OCI-LY7 (cell line): ENCODE results near the gene KIFC3. TPM values are rescaled to one million over a fixed set of nuclear protein-coding genes. Genes with fewer than 3 reads are reported as not detected.

Source experiments
- BruUV-seq: library from RNA; stranded (reverse); fragments of 400-500 nt; replicated peaks from 2 replicates; lab custom pipeline; 2021; lab: Mats Ljungman, UMichigan
- CTCF ChIA-PET: fragments of 300-600 bp; sonication (Branson Sonifier 250); formaldehyde crosslinking; loops from one replicate; lab custom pipeline; 2022; ENCODE audit warnings: antibody characterized with exemption; ENCODE audit not compliant: unreplicated experiment; lab: Charles Lee
- POLR2A ChIA-PET: fragments of 300-600 bp; sonication (Branson Sonifier 250); formaldehyde crosslinking; loops from one replicate; lab custom pipeline; 2022; ENCODE audit warnings: antibody characterized with exemption; lab: Charles Lee
- DNase-seq: peaks from one replicate; pipeline ENCODE4 v3.0.0-alpha.2; 2015; ENCODE audit warnings: low spot score
- H2AFZ ChIP-seq: fragments of 200-600 bp; sonication (generic), shearing (Covaris generic); 2 replicates; pipeline ENCODE4 v1.6.1; 2014; ENCODE audit warnings: mild to moderate bottlenecking, antibody characterized with exemption, low read length, moderate library complexity
- H3K27ac ChIP-seq: fragments of 200-600 bp; sonication (generic); 2 replicates; pipeline ENCODE4 v1.5.1; 2014; ENCODE audit warnings: mixed run types, low read depth, mild to moderate bottlenecking, moderate library complexity, low read length, inconsistent platforms; ENCODE audit not compliant: poor library complexity, severe bottlenecking
- H3K36me3 ChIP-seq: fragments of 200-600 bp; sonication (generic); 2 replicates; pipeline ENCODE4 v1.6.1; 2014; ENCODE audit warnings: mild to moderate bottlenecking, antibody characterized with exemption, low read length, moderate library complexity, mixed read lengths; ENCODE audit not compliant: insufficient read depth
- H3K4me1 ChIP-seq: fragments of 200-600 bp; sonication (generic); 2 replicates; pipeline ENCODE4 v1.5.1; 2014; ENCODE audit warnings: mild to moderate bottlenecking, low read length; ENCODE audit not compliant: insufficient read depth, poor library complexity, severe bottlenecking
- H3K4me2 ChIP-seq: fragments of 200-600 bp; sonication (generic); 2 replicates; pipeline ENCODE4 v1.6.1; 2014; ENCODE audit warnings: mild to moderate bottlenecking, low read length
- H3K4me3 ChIP-seq: fragments of 200-600 bp; sonication (generic); 2 replicates; pipeline ENCODE4 v1.5.1; 2014; ENCODE audit warnings: mild to moderate bottlenecking, low read depth, low read length; ENCODE audit not compliant: poor library complexity, severe bottlenecking
- H3K79me2 ChIP-seq: fragments of 200-600 bp; sonication (generic); 2 replicates; pipeline ENCODE4 v1.6.1; 2016; ENCODE audit warnings: low read depth, mild to moderate bottlenecking, low read length, moderate library complexity, mixed read lengths; ENCODE audit not compliant: insufficient read depth
- H3K9me2 ChIP-seq: fragments of 200-600 bp; sonication (generic); 2 replicates; pipeline ENCODE4 v1.6.1; 2016; ENCODE audit warnings: mild to moderate bottlenecking, low read length, mixed read lengths; ENCODE audit not compliant: insufficient read depth
- H3K9me3 ChIP-seq: fragments of 200-600 bp; sonication (generic); 2 replicates; pipeline ENCODE4 v1.6.1; 2014; ENCODE audit warnings: mild to moderate bottlenecking, mixed run types, low read length, mixed read lengths
- H4K20me1 ChIP-seq: fragments of 200-600 bp; sonication (generic); 2 replicates; pipeline ENCODE4 v1.6.1; 2014; ENCODE audit warnings: mild to moderate bottlenecking, antibody characterized with exemption, low read length, moderate library complexity, mixed read lengths; ENCODE audit not compliant: insufficient read depth
- CTCF ChIP-seq: fragments of 200-600 bp; sonication (generic); conservative IDR thresholded peaks from 2 replicates; pipeline ENCODE4 v1.5.1; 2014; ENCODE audit warnings: mild to moderate bottlenecking, antibody characterized with exemption, low read length, moderate library complexity, mixed read lengths
- EZH2phosphoT487 ChIP-seq: fragments of 200-600 bp; sonication (generic); IDR thresholded peaks from 2 replicates; pipeline ENCODE4 v1.6.1; 2018; ENCODE audit warnings: low read depth, borderline replicate concordance, mild to moderate bottlenecking, mixed run types, antibody characterized with exemption, low read length, moderate library complexity, mixed read lengths
- intact Hi-C: fragments of 100-400 bp; cut with micrococcal nuclease; formaldehyde crosslinking; loops from one replicate; pipeline ENCODE4 v1.10.0; 2022; ENCODE audit not compliant: unreplicated experiment
- total RNA-seq, 2 experiments: library from RNA; depleted of rRNA in 1 of 2; stranded (reverse); fragments of >200 nt in 1 of 2; shearing (Covaris generic) in 1 of 2; gene quantifications; 2 replicates each; pipeline ENCODE4 v1.2.3, GENCODE V29; 2014 to 2022

The KIFC3 gene
- total RNA-seq, 2 experiments from 2014 or later: 0.61 TPM; not detected in 1

GRCh38 chr16:57758331-57759117, 43.8 kb downstream of the KIFC3 start:
- TF ChIP-seq CTCF (no peak), EZH2phosphoT487 (no peak)
- CTCF ChIA-PET: no interaction called here
- Histone ChIP-seq H3K4me3 (no peak overlapping the region), H2AFZ (no peak overlapping the region), H4K20me1 (no peaks in the 10 kb centered on the region), H3K27ac (no peak overlapping the region), H3K9me2 (no peaks in the 10 kb centered on the region), H3K79me2 (no peaks in the 10 kb centered on the region), H3K9me3 (no peaks in the 10 kb centered on the region), H3K4me1 (no peaks in the 10 kb centered on the region), H3K36me3 (peaks cover 8% of the 10 kb centered on the region; the same call in 1 of the 2 replicates), H3K4me2 (no peak overlapping the region)
- intact Hi-C loops: loop anchor here (5.0 kb wide), 1 partner anchor 244 kb away; the partner anchor contains the start of genes USB1 and ZNF319
- POLR2A ChIA-PET: no interaction called here
- no peak for DNase-seq
- no TSS peak for BruUV-seq

- H3K9me2 ChIP-seq: no peaks in the 10 kb centered on the region
- H2AFZ ChIP-seq: no peak overlapping the region
- no peak for DNase-seq
- no peak overlapping the region for H3K4me3 ChIP-seq
- ChIA-PET POLR2A (no interaction called here), CTCF (no interaction called here)
- H3K36me3 ChIP-seq: peaks cover 8% of the 10 kb centered on the region; the same call in 1 of the 2 replicates
- no TSS peak for BruUV-seq
- H3K9me3 ChIP-seq: no peaks in the 10 kb centered on the region
- no peak for TF ChIP-seq EZH2phosphoT487
- no peak for TF ChIP-seq CTCF
- H3K4me1 ChIP-seq: no peaks in the 10 kb centered on the region
- H3K79me2 ChIP-seq: no peaks in the 10 kb centered on the region
- intact Hi-C loops: loop anchor here (5.0 kb wide), 1 partner anchor 244 kb away; the partner anchor contains the start of genes USB1 and ZNF319
- H3K27ac ChIP-seq: no peak overlapping the region
- no peaks in the 10 kb centered on the region for H4K20me1 ChIP-seq
- no peak overlapping the region for H3K4me2 ChIP-seq
These were observed 44.4 kb downstream of the KIFC3 start for GRCh38 chr16:57757883-57758282.

- POLR2A ChIA-PET: no interaction called here
- H3K9me2 ChIP-seq: no peaks in the 10 kb centered on the region
These were observed 44.9 kb downstream of the KIFC3 start for GRCh38 chr16:57757326-57757786.

More at GRCh38 chr16:57757326-57757786, 44.9 kb downstream of the KIFC3 start:
- H3K27ac ChIP-seq: no peak overlapping the region
- intact Hi-C loops: loop anchor here (5.0 kb wide), 1 partner anchor 245 kb away; the partner anchor contains the start of genes USB1 and ZNF319
- no peak for TF ChIP-seq EZH2phosphoT487
- TF ChIP-seq CTCF: peak; percentile 93
- no peaks in the 10 kb centered on the region for H4K20me1 ChIP-seq
- H3K4me3 ChIP-seq: no peak overlapping the region
- no peak overlapping the region for H2AFZ ChIP-seq
- no peaks in the 10 kb centered on the region for H3K4me1 ChIP-seq
- peak; percentile 78 for DNase-seq
- BruUV-seq: no TSS peak
- CTCF ChIA-PET: no interaction called here
- no peaks in the 10 kb centered on the region for H3K79me2 ChIP-seq
- H3K4me2 ChIP-seq: no peak overlapping the region
- H3K36me3 ChIP-seq: peaks cover 8% of the 10 kb centered on the region; the same call in 1 of the 2 replicates
- no peaks in the 10 kb centered on the region for H3K9me3 ChIP-seq
